Stimulated activated naive CD8-positive, alpha-beta T cell treated with anti-CD3 and anti-CD28 coated beads, Interleukin-15, Interleukin-2, amounts not matched to agents 100 ng/mL and 50 ng/mL, for 24 hours (primary cell): ENCODE results near the gene CLIC3.
A peak's percentile ranks its signal among the peaks of the same experiment; 100 is the strongest.

ENCODE experiments used
- H3K27ac Mint-ChIP-seq: one replicate; pipeline ENCODE4 v1.8.0; 2021; ENCODE audit warnings: mild to moderate bottlenecking, mixed read lengths
- H3K27me3 Mint-ChIP-seq: one replicate; pipeline ENCODE4 v1.8.0; 2021; ENCODE audit warnings: mixed read lengths
- H3K36me3 Mint-ChIP-seq: one replicate; pipeline ENCODE4 v1.8.0; 2021; ENCODE audit warnings: low read depth, mixed read lengths
- H3K4me1 Mint-ChIP-seq: one replicate; pipeline ENCODE4 v1.8.0; 2021; ENCODE audit warnings: low read depth, mixed read lengths
- H3K4me3 Mint-ChIP-seq: one replicate; pipeline ENCODE4 v1.8.0; 2021; ENCODE audit warnings: mild to moderate bottlenecking, mixed read lengths
- H3K9me3 Mint-ChIP-seq: one replicate; pipeline ENCODE4 v1.8.0; 2021; ENCODE audit warnings: mixed read lengths

CLIC3 gene

GRCh38 chr9:136977223-136977622 is 19.1 kb downstream of the CLIC3 start, which contains the start of gene PTGDS:
PTGDS (plus strand) TSS chr9:136977504; CDS start chr9:136977579, 75 bp downstream.
- Mint-ChIP-seq H3K36me3 (no peaks in the 10 kb centered on the region), H3K27me3 (no peaks in the 10 kb centered on the region), H3K4me3 (no peak within 1 kb of the TSS)

GRCh38 chr9:136975644-136976043 is 20.7 kb downstream of the CLIC3 start:
- H3K4me3 Mint-ChIP-seq = no peak overlapping the region
- H3K36me3 Mint-ChIP-seq = no peaks in the 10 kb centered on the region
- no peaks in the 10 kb centered on the region for H3K9me3 Mint-ChIP-seq
- no peaks in the 10 kb centered on the region for H3K27me3 Mint-ChIP-seq
- H3K4me1 Mint-ChIP-seq = peaks cover 17% of the 10 kb centered on the region
- no peak overlapping the region for H3K27ac Mint-ChIP-seq

More at GRCh38 chr9:136977223-136977622, 19.1 kb downstream of the CLIC3 start, which contains the start of gene PTGDS:
- peaks cover 17% of the 10 kb centered on the region for H3K4me1 Mint-ChIP-seq
- no peaks in the 10 kb centered on the region for H3K9me3 Mint-ChIP-seq
- H3K27ac Mint-ChIP-seq = no peak within 1 kb of the TSS

- Mint-ChIP-seq H3K27ac (no peak overlapping the region), H3K9me3 (no peaks in the 10 kb centered on the region), H3K4me1 (peaks cover 17% of the 10 kb centered on the region), H3K4me3 (no peak overlapping the region), H3K27me3 (no peaks in the 10 kb centered on the region), H3K36me3 (no peaks in the 10 kb centered on the region)
Measured at GRCh38 chr9:136974817-136975535, 21.4 kb downstream of the CLIC3 start.

GRCh38 chr9:136973618-136974617 is 22.4 kb downstream of the CLIC3 start:
- no peak overlapping the region for H3K4me3 Mint-ChIP-seq
- no peaks in the 10 kb centered on the region for H3K9me3 Mint-ChIP-seq
- peaks cover 17% of the 10 kb centered on the region for H3K4me1 Mint-ChIP-seq
- no peak overlapping the region for H3K27ac Mint-ChIP-seq
- no peaks in the 10 kb centered on the region for H3K36me3 Mint-ChIP-seq
- H3K27me3 Mint-ChIP-seq = no peaks in the 10 kb centered on the region

- no peak overlapping the region for H3K27ac Mint-ChIP-seq
- peaks cover 17% of the 10 kb centered on the region for H3K4me1 Mint-ChIP-seq
Measured at GRCh38 chr9:136972743-136973142, 23.6 kb downstream of the CLIC3 start.

GRCh38 chr9:136972335-136972734 is 24.0 kb downstream of the CLIC3 start:
- peaks cover 17% of the 10 kb centered on the region for H3K4me1 Mint-ChIP-seq
- H3K4me3 Mint-ChIP-seq = no peak overlapping the region
- no peak overlapping the region for H3K27ac Mint-ChIP-seq
- H3K27me3 Mint-ChIP-seq = no peaks in the 10 kb centered on the region
- no peaks in the 10 kb centered on the region for H3K9me3 Mint-ChIP-seq
- no peaks in the 10 kb centered on the region for H3K36me3 Mint-ChIP-seq

More at GRCh38 chr9:136972743-136973142, 23.6 kb downstream of the CLIC3 start:
- no peak overlapping the region for H3K4me3 Mint-ChIP-seq
- H3K36me3 Mint-ChIP-seq = no peaks in the 10 kb centered on the region
- no peaks in the 10 kb centered on the region for H3K9me3 Mint-ChIP-seq
- no peaks in the 10 kb centered on the region for H3K27me3 Mint-ChIP-seq

- Mint-ChIP-seq H3K9me3 (no peaks in the 10 kb centered on the region), H3K4me3 (no peak overlapping the region), H3K27ac (no peak overlapping the region), H3K27me3 (no peaks in the 10 kb centered on the region), H3K4me1 (peaks cover 17% of the 10 kb centered on the region), H3K36me3 (no peaks in the 10 kb centered on the region)
Measured at GRCh38 chr9:136971746-136972145, 24.6 kb downstream of the CLIC3 start.

GRCh38 chr9:136970361-136970760 is 26.0 kb downstream of the CLIC3 start:
- Mint-ChIP-seq H3K4me3 (no peak overlapping the region), H3K9me3 (no peaks in the 10 kb centered on the region), H3K4me1 (peaks cover 17% of the 10 kb centered on the region), H3K27ac (no peak overlapping the region), H3K36me3 (no peaks in the 10 kb centered on the region), H3K27me3 (no peaks in the 10 kb centered on the region)

GRCh38 chr9:136969774-136970173 is 26.6 kb downstream of the CLIC3 start:
- H3K9me3 Mint-ChIP-seq = no peaks in the 10 kb centered on the region
- no peaks in the 10 kb centered on the region for H3K27me3 Mint-ChIP-seq
- H3K36me3 Mint-ChIP-seq = no peaks in the 10 kb centered on the region
- no peak overlapping the region for H3K27ac Mint-ChIP-seq
- H3K4me3 Mint-ChIP-seq = no peak overlapping the region
- H3K4me1 Mint-ChIP-seq = peaks cover 14% of the 10 kb centered on the region

- no peaks in the 10 kb centered on the region for H3K36me3 Mint-ChIP-seq
- peaks cover 19% of the 10 kb centered on the region for H3K4me1 Mint-ChIP-seq
- no peak overlapping the region for H3K27ac Mint-ChIP-seq
- H3K27me3 Mint-ChIP-seq = no peaks in the 10 kb centered on the region
- no peaks in the 10 kb centered on the region for H3K9me3 Mint-ChIP-seq
- H3K4me3 Mint-ChIP-seq = no peak overlapping the region
Measured at GRCh38 chr9:136969150-136969549, 27.2 kb downstream of the CLIC3 start.

GRCh38 chr9:136968333-136969127 is 27.8 kb downstream of the CLIC3 start:
- Mint-ChIP-seq H3K36me3 (no peaks in the 10 kb centered on the region), H3K4me3 (no peak overlapping the region), H3K4me1 (peaks cover 19% of the 10 kb centered on the region), H3K9me3 (no peaks in the 10 kb centered on the region), H3K27me3 (no peaks in the 10 kb centered on the region), H3K27ac (no peak overlapping the region)

- no peaks in the 10 kb centered on the region for H3K27me3 Mint-ChIP-seq
- H3K27ac Mint-ChIP-seq = peak overlapping the region; percentile 72
- peaks cover 25% of the 10 kb centered on the region for H3K4me1 Mint-ChIP-seq
- peak overlapping the region; percentile 36 for H3K4me3 Mint-ChIP-seq
- no peaks in the 10 kb centered on the region for H3K36me3 Mint-ChIP-seq
- H3K9me3 Mint-ChIP-seq = no peaks in the 10 kb centered on the region
Measured at GRCh38 chr9:136965771-136966484, 30.4 kb downstream of the CLIC3 start.

GRCh38 chr9:136964833-136965422 is 31.4 kb downstream of the CLIC3 start:
- no peaks in the 10 kb centered on the region for H3K9me3 Mint-ChIP-seq
- H3K27me3 Mint-ChIP-seq = no peaks in the 10 kb centered on the region
- H3K4me3 Mint-ChIP-seq = no peak overlapping the region
- H3K4me1 Mint-ChIP-seq = peaks cover 32% of the 10 kb centered on the region
- H3K36me3 Mint-ChIP-seq = no peaks in the 10 kb centered on the region
- no peak overlapping the region for H3K27ac Mint-ChIP-seq
